ACC112 (cell line): ENCODE results near the gene GRAMD4.

Experiments
- H2AFZ ChIP-seq: fragments of 200-600 bp; sonication (generic); one replicate; pipeline ENCODE4 v1.6.0; 2017; ENCODE audit warnings: antibody characterized with exemption, low read length; ENCODE audit not compliant: unreplicated experiment
- H3K27ac ChIP-seq: fragments of 200-600 bp; sonication (generic); 2 replicates; pipeline ENCODE4 v1.5.1; 2014; ENCODE audit warnings: low read depth, mild to moderate bottlenecking, antibody characterized with exemption, low read length, moderate library complexity
- H3K27me3 ChIP-seq: fragments of 200-600 bp; sonication (generic); 2 replicates; pipeline ENCODE4 v1.6.1; 2014; ENCODE audit warnings: mild to moderate bottlenecking, antibody characterized with exemption, low read length, moderate library complexity, mixed read lengths; ENCODE audit not compliant: insufficient read depth
- H3K36me3 ChIP-seq: fragments of 200-600 bp; sonication (generic); 2 replicates; pipeline ENCODE4 v1.6.1; 2016; ENCODE audit warnings: mild to moderate bottlenecking, antibody characterized with exemption, low read length, moderate library complexity, mixed read lengths; ENCODE audit not compliant: insufficient read depth
- H3K4me1 ChIP-seq: fragments of 200-600 bp; sonication (generic); one replicate; pipeline ENCODE4 v1.6.1; 2016; ENCODE audit warnings: low read length, mixed read lengths; ENCODE audit not compliant: insufficient read depth, unreplicated experiment, control insufficient read depth
- H3K4me3 ChIP-seq: fragments of 200-600 bp; sonication (generic); 2 replicates; pipeline ENCODE4 v1.5.1; 2014; ENCODE audit warnings: mild to moderate bottlenecking, low read depth, low read length
- H3K79me2 ChIP-seq: fragments of 200-600 bp; sonication (generic); one replicate; pipeline ENCODE4 v1.6.0; 2016; ENCODE audit warnings: low read length; ENCODE audit not compliant: control insufficient read depth, unreplicated experiment, insufficient read depth

GRAMD4 gene

DNA sequence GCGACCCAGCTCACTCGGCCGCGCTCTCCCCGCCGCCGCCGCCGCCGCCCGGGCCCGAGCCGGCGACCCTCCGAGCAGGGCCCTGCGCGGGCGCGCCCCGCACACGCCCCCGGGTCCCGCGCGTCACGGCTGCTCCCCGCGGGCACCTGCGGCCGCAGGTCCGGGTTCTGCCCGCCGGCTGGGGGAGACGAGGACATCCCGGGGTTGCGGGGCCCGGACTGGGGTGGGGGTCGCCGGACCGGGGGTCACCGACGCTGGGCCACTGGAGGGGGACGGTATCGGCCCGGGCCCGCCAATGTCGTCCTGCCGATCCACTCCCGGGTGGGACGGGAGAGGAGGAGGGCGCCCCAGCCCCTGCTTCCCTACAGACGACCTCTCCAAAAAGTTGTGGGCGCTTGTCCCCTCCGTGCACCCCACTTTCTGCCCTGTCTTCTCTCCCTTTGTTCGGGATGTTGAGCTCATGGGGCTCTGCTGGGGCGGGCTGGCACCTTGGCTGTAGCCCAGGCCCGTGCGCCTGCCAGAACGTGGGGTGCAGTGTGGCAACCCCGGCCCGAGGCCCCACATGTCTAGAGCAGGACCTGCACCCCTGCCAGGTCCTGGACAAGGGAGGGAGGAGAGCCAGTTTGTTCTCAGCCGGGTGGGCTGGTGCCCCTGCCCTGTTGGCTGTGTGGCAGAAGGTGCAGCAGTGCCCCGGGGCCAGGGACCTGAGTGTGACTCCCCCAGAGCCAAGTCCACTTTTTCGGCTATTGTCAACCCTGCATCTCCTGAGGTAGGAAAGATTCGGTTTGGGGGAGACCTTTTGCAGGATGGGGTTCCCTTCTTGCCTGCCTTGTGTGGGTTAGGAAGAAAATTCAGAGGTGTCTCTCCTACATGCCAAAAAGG lies 42.6 kb upstream of the GRAMD4 start:
- H3K36me3 ChIP-seq = no peaks in the 10 kb centered on the region
- H3K79me2 ChIP-seq = no peaks in the 10 kb centered on the region
- peaks cover 6% of the 10 kb centered on the region for H3K4me1 ChIP-seq
- peak overlapping the region; percentile 74 for H3K4me3 ChIP-seq
- no peak overlapping the region for H3K27ac ChIP-seq
- H3K27me3 ChIP-seq = no peaks in the 10 kb centered on the region
- H2AFZ ChIP-seq = no peak overlapping the region

DNA sequence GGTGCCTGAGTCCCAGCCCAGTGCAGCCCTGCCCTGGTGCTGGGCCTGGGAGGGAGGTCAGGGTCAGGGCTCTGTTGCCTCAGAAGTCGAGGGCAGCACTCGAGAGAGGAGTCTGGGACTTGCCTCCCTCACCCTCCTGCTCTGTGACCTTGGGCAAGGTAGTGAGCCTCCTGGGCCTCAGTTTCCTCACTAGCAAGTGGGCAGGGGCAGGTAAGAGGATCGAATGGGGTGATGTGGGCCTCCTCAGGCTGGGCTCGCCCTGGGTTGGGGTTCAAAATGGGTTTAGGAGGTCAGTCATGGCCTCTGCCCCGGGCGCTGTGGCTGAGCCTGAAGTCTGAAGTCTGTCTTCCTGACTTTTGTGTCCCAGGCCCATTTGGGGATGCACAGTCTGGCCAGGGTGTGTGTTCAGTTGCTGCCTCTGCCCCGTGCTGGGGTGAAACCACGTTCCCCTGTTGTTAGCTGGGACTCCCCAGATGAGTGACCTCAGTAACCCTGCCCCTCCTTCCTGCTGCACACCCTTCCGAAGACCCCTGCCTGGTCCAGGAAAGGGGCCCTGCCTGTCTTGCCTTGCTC lies 41.8 kb upstream of the GRAMD4 start:
- Histone ChIP-seq H3K27me3 (no peaks in the 10 kb centered on the region), H3K36me3 (no peaks in the 10 kb centered on the region), H2AFZ (no peak overlapping the region), H3K4me3 (peak overlapping the region; percentile 74), H3K79me2 (no peaks in the 10 kb centered on the region), H3K27ac (no peak overlapping the region), H3K4me1 (peaks cover 6% of the 10 kb centered on the region)

GRCh38 chr22:46578824-46579561 lies 41.2 kb upstream of the GRAMD4 start:
- Histone ChIP-seq H2AFZ (no peak overlapping the region), H3K79me2 (no peaks in the 10 kb centered on the region), H3K27me3 (no peaks in the 10 kb centered on the region), H3K36me3 (no peaks in the 10 kb centered on the region), H3K4me1 (peaks cover 6% of the 10 kb centered on the region), H3K27ac (no peak overlapping the region), H3K4me3 (no peak overlapping the region)

GRCh38 chr22:46579751-46580449 lies 40.3 kb upstream of the GRAMD4 start:
- Histone ChIP-seq H2AFZ (no peak overlapping the region), H3K36me3 (no peaks in the 10 kb centered on the region), H3K4me1 (peaks cover 6% of the 10 kb centered on the region), H3K27ac (no peak overlapping the region), H3K4me3 (no peak overlapping the region), H3K79me2 (no peaks in the 10 kb centered on the region), H3K27me3 (no peaks in the 10 kb centered on the region)

- Histone ChIP-seq H3K27ac (no peak overlapping the region), H3K4me1 (peaks cover 6% of the 10 kb centered on the region), H2AFZ (no peak overlapping the region), H3K79me2 (no peaks in the 10 kb centered on the region), H3K36me3 (no peaks in the 10 kb centered on the region), H3K4me3 (no peak overlapping the region), H3K27me3 (no peaks in the 10 kb centered on the region)
Measured at GRCh38 chr22:46580940-46581537, 39.1 kb upstream of the GRAMD4 start.

DNA sequence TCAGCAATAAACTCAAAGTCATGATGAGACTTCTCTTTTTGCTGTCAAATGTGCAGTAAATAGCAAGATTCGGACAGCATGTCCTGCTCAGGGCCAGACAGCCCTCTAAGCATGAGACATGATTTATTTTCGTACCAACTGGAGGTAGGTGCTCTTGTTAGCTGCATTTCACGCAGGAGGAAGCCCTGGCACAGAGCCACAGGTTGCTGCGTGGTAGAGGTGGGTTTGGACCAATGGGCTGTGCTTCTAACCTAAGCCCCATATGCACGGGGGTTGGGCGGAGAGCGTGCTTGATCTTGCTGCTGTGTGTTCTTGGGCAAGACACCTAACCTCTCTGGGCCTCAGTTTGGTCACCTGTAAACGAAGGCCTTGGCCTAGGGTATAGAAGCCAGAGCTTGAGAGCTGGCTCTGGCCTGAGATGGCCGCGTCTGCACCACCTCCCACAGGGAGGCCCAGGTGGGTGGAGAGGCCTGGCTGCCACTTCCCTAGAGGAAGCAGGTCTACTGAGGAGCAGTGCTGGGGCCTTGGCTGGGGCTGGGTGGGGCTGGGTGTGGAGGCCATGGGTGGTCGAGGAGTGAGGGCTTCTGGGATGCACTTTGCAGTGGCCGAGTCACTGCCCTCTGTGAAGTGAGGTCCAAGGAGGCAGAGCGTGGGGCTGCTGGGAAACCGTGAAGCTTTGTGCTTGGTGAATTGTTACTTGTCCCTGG lies 38.5 kb upstream of the GRAMD4 start:
- H3K4me1 ChIP-seq = peaks cover 6% of the 10 kb centered on the region
- H3K36me3 ChIP-seq = no peaks in the 10 kb centered on the region
- H3K27ac ChIP-seq = no peak overlapping the region
- H3K79me2 ChIP-seq = no peaks in the 10 kb centered on the region
- H3K27me3 ChIP-seq = no peaks in the 10 kb centered on the region
- H3K4me3 ChIP-seq = no peak overlapping the region
- no peak overlapping the region for H2AFZ ChIP-seq

GRCh38 chr22:46582281-46582933 lies 37.8 kb upstream of the GRAMD4 start:
- H3K79me2 ChIP-seq = no peaks in the 10 kb centered on the region
- no peak overlapping the region for H3K27ac ChIP-seq
- no peak overlapping the region for H2AFZ ChIP-seq
- no peaks in the 10 kb centered on the region for H3K36me3 ChIP-seq
- H3K27me3 ChIP-seq = no peaks in the 10 kb centered on the region
- peaks cover 6% of the 10 kb centered on the region for H3K4me1 ChIP-seq
- H3K4me3 ChIP-seq = no peak overlapping the region

DNA sequence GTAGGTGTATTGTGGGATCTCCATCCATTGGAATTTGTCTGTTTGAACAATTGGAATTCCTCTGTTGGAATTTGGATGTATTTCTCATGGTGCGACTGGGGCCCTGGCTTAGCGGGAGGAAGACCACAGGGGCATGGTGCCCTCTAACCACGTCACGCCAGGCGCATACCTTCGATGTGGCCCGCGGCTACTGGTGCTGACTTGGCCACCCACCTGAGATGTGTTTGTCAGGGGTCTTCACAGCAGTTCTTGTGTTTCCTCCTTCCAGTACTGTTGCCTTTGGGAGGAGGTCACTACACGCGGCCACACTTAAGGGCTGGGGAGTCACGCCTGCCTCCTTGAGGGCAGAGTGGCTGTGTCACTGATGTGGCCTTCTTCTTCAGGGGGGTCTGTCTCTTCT lies 36.6 kb upstream of the GRAMD4 start:
- Histone ChIP-seq H3K4me3 (no peak overlapping the region), H3K36me3 (no peaks in the 10 kb centered on the region), H3K4me1 (no peaks in the 10 kb centered on the region), H3K27me3 (no peaks in the 10 kb centered on the region), H3K27ac (no peak overlapping the region), H3K79me2 (no peaks in the 10 kb centered on the region), H2AFZ (no peak overlapping the region)

DNA sequence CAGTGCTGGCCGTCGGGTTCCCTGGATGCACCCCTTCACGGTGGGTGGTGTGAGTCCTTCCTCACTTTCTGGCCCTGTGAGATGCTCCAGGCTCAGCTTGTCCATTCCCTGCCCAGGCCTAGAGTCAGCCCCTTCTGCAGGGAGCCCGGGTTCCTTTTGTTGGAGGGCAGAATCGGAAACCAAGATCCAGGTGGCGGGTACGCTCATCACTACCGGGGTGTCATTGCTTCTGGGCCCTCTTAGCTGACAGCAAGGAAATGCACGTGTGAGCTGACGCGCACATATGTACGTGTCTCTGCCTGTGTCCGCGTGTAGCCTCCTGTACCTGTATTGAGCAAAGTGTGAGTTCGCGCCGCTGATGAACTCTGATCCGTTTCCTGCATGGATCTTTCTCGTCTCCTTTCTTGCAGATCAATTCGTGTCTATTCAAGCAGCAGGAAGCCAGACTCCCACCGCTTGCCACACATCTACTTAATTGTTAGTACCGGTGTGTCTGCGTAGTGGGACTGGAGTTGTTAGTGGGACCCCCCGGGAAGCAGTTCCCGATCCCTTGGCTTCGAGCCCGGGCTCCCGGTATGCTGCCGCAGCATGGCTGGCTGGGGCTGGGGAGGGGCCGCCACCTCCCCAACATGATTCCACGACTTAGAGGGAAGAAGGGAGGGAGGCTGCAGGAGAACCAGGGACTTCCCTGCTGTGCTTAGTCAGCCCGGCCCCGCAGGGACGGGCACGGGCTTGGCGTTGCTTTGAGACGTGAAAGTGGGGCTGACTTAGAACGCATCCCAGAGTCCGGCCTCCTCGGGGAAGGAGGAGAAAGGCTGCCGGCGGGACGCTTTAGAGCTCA lies 35.9 kb upstream of the GRAMD4 start:
- Histone ChIP-seq H3K36me3 (no peaks in the 10 kb centered on the region), H3K79me2 (no peaks in the 10 kb centered on the region), H3K27ac (no peak overlapping the region), H2AFZ (no peak overlapping the region), H3K4me1 (no peaks in the 10 kb centered on the region), H3K27me3 (no peaks in the 10 kb centered on the region), H3K4me3 (no peak overlapping the region)
